Right ventricle myocardium superior (tissue), 1 donor: Measurements from ENCODE around the gene USHBP1. TPM values are rescaled to one million over a fixed set of nuclear protein-coding genes. Genes with fewer than 3 reads are reported as not detected.
"Not testable (repeated sequence)": the region's sequence is repeated elsewhere in the genome, so short reads cannot be mapped to it uniquely, and the experiment has no call there.

ENCODE experiments used
- ATAC-seq: fragments of 200-7000 bp; cut with Tn5 transposase; one replicate; pipeline ENCODE4 v1.9.1; 2020; ENCODE audit warnings: mild to moderate bottlenecking; ENCODE audit not compliant: poor library complexity
- DNase-seq: peaks from one replicate; pipeline ENCODE4 v3.0.0-alpha.2; 2020
- intact Hi-C: fragments of 100-400 bp; cut with DNase I; formaldehyde crosslinking; loops from one replicate; pipeline ENCODE4 v1.11.2; 2022
- total RNA-seq: library from RNA; stranded (reverse); fragmentation: NEBNext Ultra II Directional; extraction: Animal tissue kit (Norgen Biotek cat#: 25700); gene quantifications from one replicate; pipeline ENCODE4 v1.2.1, GENCODE V29; 2021
- donor health status: DM: no; HTN: yes; CAD: no; lungs with severe emphysema.

The USHBP1 gene
- total RNA-seq, 1 donor from 2014 or later, result 7.9 TPM

- ATAC-seq, DNase-seq, intact Hi-C loops: not testable (repeated sequence)
Observed at GRCh38 chr19:17274892-17275291, 10.3 kb upstream of the USHBP1 start.

- no peak for ATAC-seq
- intact Hi-C loops, result no loop called here
- no peak for DNase-seq
Observed at GRCh38 chr19:17268754-17269153, 4.2 kb upstream of the USHBP1 start.

- intact Hi-C loops, result no loop called here
- ATAC-seq (peak; percentile 97), DNase-seq (peak; percentile 95)
Observed at GRCh38 chr19:17266975-17267788, 2.6 kb upstream of the USHBP1 start, which contains the start of gene BABAM1. TSS of gene BABAM1 (plus strand) at chr19:17267443. CDS start at chr19:17268807, 1,364 bp downstream.

GRCh38 chr19:17266589-17266974 is 2.0 kb upstream of the USHBP1 start:
- intact Hi-C loops, result no loop called here

GRCh38 chr19:17266026-17266425 is 1.5 kb upstream of the USHBP1 start:
- ATAC-seq, result no peak
- intact Hi-C loops, result no loop called here
- DNase-seq, result no peak

More at GRCh38 chr19:17266589-17266974, 2.0 kb upstream of the USHBP1 start:
- DNase-seq (no peak), ATAC-seq (no peak)

- ATAC-seq (no peak), DNase-seq (no peak)
- intact Hi-C loops, result no loop called here
Observed at GRCh38 chr19:17263712-17264640, 569 bp downstream of the USHBP1 start.

GRCh38 chr19:17262557-17262956 is 2.0 kb downstream of the USHBP1 start:
- DNase-seq (no peak), ATAC-seq (no peak)
- intact Hi-C loops, result no loop called here

- ATAC-seq, result peak; percentile 91
- intact Hi-C loops, result no loop called here
- peak; percentile 89 for DNase-seq
Observed at GRCh38 chr19:17260842-17261325, 3.7 kb downstream of the USHBP1 start.

GRCh38 chr19:17259934-17260333 is 4.6 kb downstream of the USHBP1 start:
- no peak for ATAC-seq
- no peak for DNase-seq
- intact Hi-C loops, result no loop called here

GRCh38 chr19:17259118-17259780 is 5.3 kb downstream of the USHBP1 start:
- ATAC-seq (no peak), DNase-seq (no peak)
- intact Hi-C loops, result no loop called here

GRCh38 chr19:17256130-17256529 is 8.4 kb downstream of the USHBP1 start:
- intact Hi-C loops, result no loop called here
- no peak for ATAC-seq
- no peak for DNase-seq

- no peak for DNase-seq
- intact Hi-C loops, result no loop called here
- ATAC-seq, result no peak
Observed at GRCh38 chr19:17255150-17255621, 9.4 kb downstream of the USHBP1 start.

- ATAC-seq, result no peak
- intact Hi-C loops, result no loop called here
- DNase-seq, result no peak
Observed at GRCh38 chr19:17254636-17255035, 9.9 kb downstream of the USHBP1 start.

GRCh38 chr19:17249887-17250548 is 14.5 kb downstream of the USHBP1 start:
- ATAC-seq (no peak), DNase-seq (no peak)
- intact Hi-C loops, result no loop called here

GRCh38 chr19:17248011-17248776 is 16.4 kb downstream of the USHBP1 start:
- intact Hi-C loops, result no loop called here
- ATAC-seq (no peak), DNase-seq (no peak)

- ATAC-seq (peak; percentile 0), DNase-seq (no peak)
- intact Hi-C loops, result no loop called here
Observed at GRCh38 chr19:17246681-17247425, 17.7 kb downstream of the USHBP1 start.

- ATAC-seq (no peak), DNase-seq (no peak)
- intact Hi-C loops, result no loop called here
Observed at GRCh38 chr19:17245535-17245984, 19.0 kb downstream of the USHBP1 start, which contains the start of gene NR2F6. TSS of gene NR2F6 (minus strand) at chr19:17245919. CDS start at chr19:17245220, 699 bp downstream.
